H1 (cell line): ENCODE measurements around the gene RNF220. TPM values are rescaled to one million over a fixed set of nuclear protein-coding genes. Genes with fewer than 3 reads are reported as not detected.

ENCODE experiments used
- BCL11A ChIP-seq, 2 experiments: IDR thresholded peaks; one replicate each; pipeline ENCODE4 v1.6.1; 2011; ENCODE audit warnings: low read depth in 2 of 2, low read length in 2 of 2, mild to moderate bottlenecking in 2 of 2
- CHD7 ChIP-seq: fragments of 300-600 bp; sonication (generic); IDR thresholded peaks from 2 replicates; pipeline ENCODE4 v1.7.1; 2012; ENCODE audit warnings: low read length, moderate library complexity, mild to moderate bottlenecking, inconsistent platforms; ENCODE audit not compliant: insufficient replicate concordance
- EP300 ChIP-seq, 2 experiments: IDR thresholded peaks; 1 replicate in 1 of 2; 2 replicates in 1 of 2; pipeline ENCODE4 v1.6.1; 2011 to 2012; ENCODE audit warnings: low read depth in 2 of 2, low read length in 2 of 2, mild to moderate bottlenecking in 2 of 2, borderline replicate concordance in 1 of 2, inconsistent platforms in 1 of 2, moderate library complexity in 1 of 2
- FOSL1 ChIP-seq: IDR thresholded peaks from 2 replicates; pipeline ENCODE4 v1.6.1; 2011; ENCODE audit warnings: mild to moderate bottlenecking, low read depth, low read length, moderate library complexity; ENCODE audit not compliant: insufficient read depth
- KDM5A ChIP-seq: fragments of 200-600 bp; IDR thresholded peaks from 2 replicates; pipeline ENCODE4 v1.7.1; 2012; ENCODE audit warnings: mild to moderate bottlenecking, low read length, inconsistent platforms, mixed read lengths
- NRF1 ChIP-seq: IDR thresholded peaks from 2 replicates; pipeline ENCODE4 v1.6.1; 2011; ENCODE audit warnings: mild to moderate bottlenecking, low read depth, low read length, improper control_type of control experiment
- RXRA ChIP-seq: IDR thresholded peaks from 2 replicates; pipeline ENCODE4 v1.6.1; 2011; ENCODE audit warnings: low read depth, mild to moderate bottlenecking, low read length, moderate library complexity; ENCODE audit not compliant: insufficient read depth
- SRF ChIP-seq: IDR thresholded peaks from 2 replicates; pipeline ENCODE4 v1.6.1; 2011; ENCODE audit warnings: mild to moderate bottlenecking, low read depth, low read length, moderate library complexity
- SUZ12 ChIP-seq: fragments of 200-600 bp; sonication (generic); IDR thresholded peaks from 2 replicates; pipeline ENCODE4 v1.6.1; 2012; ENCODE audit warnings: mild to moderate bottlenecking, inconsistent platforms, low read length, moderate library complexity, mixed read lengths
- TAF7 ChIP-seq: optimal IDR thresholded peaks from 2 replicates; pipeline ENCODE3; 2011; ENCODE audit warnings: low read depth, mild to moderate bottlenecking, inconsistent platforms, low read length, moderate library complexity, borderline replicate concordance
- polyA plus RNA-seq, 7 experiments: library from polyadenylated mRNA; depleted of rRNA in 3 of 7; stranded (reverse) in 5 of 7; unstranded in 2 of 7; fragments of >200 nt in 5 of 7; fragments of 200-250 nt in 2 of 7; gene quantifications; 1 replicate in 5 of 7; 2 replicates in 1 of 7; 4 replicates in 1 of 7; pipeline versions ENCODE4 v1.2.1 to v1.2.3, GENCODE V29; 2011 to 2013; ENCODE audit warnings: missing spikeins in 2 of 7, mixed read lengths in 2 of 7
- total RNA-seq: library from RNA; stranded (reverse); fragmentation: NEBNext Ultra II Directional; extraction: Animal tissue kit (Norgen Biotek cat#: 25700); gene quantifications from 2 replicates; pipeline ENCODE4 v1.2.1, GENCODE V29; 2021

Gene RNF220
- total and polyA plus RNA-seq, 2 of the 8 experiments (the other 6 are each of a cell fraction or from before 2014, with no cell fraction given), result 123 to 160 TPM

GRCh38 chr1:44501047-44501890, 96.2 kb downstream of the RNF220 start (continued):
- TF ChIP-seq SRF (no peak), SUZ12 (no peak), KDM5A (no peak), TAF7 (no peak), BCL11A (IDR thresholded peaks at IDR 0.05; ENCODE audit: low read depth in 2 of 2, low read length in 2 of 2) (no peak), CHD7 (no peak), RXRA (no peak), FOSL1 (no peak), NRF1 (no peak), EP300 (IDR thresholded peaks at IDR 0.05; ENCODE audit: borderline replicate concordance in 1 of 2, low read depth in 2 of 2, low read length in 2 of 2) (no peak)
